GM18526 (cell line): ENCODE measurements around the gene ALG1.

Experiments
- POLR2A ChIP-seq: IDR thresholded peaks from 3 replicates; pipeline ENCODE4 v1.6.1; 2011; ENCODE audit not compliant: insufficient read length; ENCODE audit errors: extremely low read depth

The ALG1 gene

GRCh38 chr16:5062790-5063765, 8.6 kb upstream of the ALG1 start:
- no peak for TF ChIP-seq POLR2A

DNA sequence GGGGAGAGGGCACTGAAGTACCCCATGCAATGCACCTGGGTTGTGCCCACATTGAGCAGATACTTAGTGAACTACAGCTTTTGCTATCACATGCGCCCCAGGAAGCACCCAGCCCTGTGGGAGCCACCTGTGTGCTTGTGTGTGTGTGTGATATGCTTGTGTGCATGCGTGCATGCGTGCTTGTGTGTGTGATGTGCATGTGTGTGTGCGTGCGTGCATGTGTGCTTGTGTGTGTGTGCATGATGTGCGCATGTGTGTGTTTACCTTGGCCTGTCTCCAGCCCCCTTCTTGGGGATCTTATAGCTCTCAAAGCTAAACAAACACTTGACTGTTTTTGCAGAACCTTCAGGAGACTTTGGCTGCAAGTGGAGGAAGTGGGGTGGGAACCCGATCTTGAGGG, 6.7 kb upstream of the ALG1 start:
- TF ChIP-seq POLR2A: no peak

DNA sequence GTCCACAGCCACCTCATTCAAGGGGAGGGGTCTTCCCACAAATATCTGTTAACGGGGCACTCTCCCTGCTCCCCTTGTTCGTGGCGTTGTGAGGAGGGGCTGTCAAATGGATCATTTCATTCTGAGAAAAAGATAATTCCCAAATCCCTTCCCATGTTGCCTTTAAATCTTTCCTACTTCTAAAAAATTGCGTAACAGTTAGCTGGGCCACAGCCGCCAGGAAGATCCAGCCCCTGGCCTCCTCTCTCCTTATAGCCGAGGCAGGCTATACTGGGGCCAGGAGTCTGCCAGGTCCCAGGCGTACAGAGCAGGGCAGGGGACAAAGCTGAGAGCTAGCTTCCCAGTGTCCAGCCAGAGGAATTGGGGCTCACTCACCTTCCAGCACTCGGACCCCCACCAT, 6.3 kb upstream of the ALG1 start:
- no peak for TF ChIP-seq POLR2A

GRCh38 chr16:5065813-5066212, 5.8 kb upstream of the ALG1 start, which contains the start of gene C16orf89:
Gene C16orf89, minus strand, starts transcription at chr16:5065956. Its CDS starts 48 bp downstream, at chr16:5065908.
- no peak for TF ChIP-seq POLR2A

GRCh38 chr16:5066511-5066910, 5.1 kb upstream of the ALG1 start:
- TF ChIP-seq POLR2A: no peak

GRCh38 chr16:5069048-5069447, 2.6 kb upstream of the ALG1 start:
- TF ChIP-seq POLR2A: no peak

DNA sequence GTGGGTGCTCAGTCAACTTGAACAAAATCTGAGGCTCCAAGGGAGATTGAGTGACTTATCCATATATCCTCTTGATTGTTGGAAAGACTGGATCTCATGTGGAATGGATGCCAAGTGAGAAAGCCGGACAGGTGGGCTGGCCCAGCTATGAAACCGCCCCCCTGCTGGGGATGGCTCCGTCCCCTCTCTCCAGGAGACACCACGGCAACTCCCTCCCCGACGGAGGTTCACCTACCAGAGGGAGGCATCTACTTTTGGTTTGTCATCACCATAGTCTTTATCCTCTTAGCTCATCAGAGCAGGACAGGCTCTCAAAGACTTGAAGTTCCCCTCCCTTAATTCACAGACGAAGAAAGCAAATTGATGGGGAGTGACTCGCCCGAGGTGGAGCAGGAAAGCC, 1.8 kb upstream of the ALG1 start:
- no peak for TF ChIP-seq POLR2A

DNA sequence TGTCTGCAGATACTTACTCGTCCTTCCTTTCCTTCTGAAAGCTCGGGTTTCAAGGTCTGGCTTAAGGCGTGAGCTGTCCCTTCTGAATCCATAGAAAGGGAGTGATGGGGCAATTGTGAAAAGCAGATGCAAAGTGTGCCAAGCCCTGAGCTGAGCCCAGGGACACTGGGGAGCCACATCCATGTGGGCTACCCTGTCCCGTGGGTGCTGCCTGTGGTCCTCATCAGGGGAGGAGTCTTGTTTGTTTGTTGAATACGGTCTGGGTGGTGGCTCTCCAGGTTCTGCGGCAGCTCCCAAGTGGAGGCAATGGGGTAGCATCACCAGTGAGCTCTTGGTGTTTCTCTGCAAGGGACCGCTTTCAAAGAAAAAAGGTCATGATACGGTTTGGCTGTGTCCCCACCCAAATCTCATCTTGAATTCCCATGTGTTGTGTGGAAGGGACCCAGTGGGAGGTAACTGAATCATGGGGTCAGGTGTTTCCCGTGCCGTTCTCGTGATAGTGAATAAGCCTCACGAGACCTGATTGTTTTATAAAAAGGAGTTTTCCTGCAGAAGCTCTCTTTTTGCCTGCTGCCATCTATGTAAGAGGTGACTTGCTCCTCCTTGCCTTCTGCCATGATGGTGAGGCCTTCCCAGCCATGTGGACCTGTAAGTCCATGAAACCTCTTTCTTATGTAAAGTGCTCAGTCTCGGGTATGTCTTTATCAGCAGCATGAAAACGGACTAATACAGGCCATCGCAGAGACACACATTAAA, 1.0 kb upstream of the ALG1 start:
- TF ChIP-seq POLR2A: no peak

- no peak for TF ChIP-seq POLR2A
These were observed 332 bp upstream of the ALG1 start for GRCh38 chr16:5071341-5071680.

DNA sequence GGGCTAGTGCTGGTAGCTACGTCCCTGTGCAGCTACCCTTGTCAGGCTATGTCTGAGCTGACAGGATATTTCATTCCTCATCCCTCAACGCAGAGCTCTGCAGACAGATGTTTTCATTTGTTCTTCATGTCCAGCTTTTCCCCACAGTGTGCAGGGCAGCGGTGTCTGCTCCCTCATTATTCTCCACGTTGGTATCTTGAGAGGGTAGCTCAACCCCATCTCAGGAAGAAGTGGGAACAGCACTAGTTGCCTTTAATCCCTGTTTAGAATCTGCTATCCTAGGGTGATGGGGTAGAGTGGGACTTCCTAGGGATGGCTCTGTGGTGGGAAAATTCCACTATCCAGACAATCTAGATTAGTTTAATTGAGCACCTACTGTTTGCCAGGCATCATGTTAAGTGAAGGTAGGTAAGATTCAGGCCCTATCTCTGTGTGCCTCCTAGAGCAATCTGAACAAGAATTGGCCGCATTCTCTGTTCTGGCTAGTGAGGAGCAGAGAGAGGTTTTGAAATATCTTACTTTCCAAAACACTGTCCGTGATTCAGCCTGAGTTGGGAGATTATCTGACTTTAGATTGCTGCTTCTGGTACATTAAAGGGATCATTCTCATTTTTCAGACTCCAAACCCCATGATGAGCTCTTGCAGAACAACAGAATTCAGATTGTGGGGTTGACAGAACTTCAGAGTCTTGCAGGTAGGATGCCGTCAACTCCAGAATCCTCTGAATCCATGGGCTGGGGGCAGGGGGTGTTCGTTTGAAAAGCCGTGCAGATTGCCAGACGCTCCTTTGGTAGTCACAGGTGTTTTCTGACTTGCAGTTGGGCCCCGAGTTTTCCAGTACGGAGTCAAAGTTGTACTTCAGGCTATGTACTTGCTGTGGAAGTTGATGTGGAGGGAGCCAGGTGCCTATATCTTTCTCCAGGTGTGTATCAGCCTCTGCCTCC, 963 bp downstream of the ALG1 start:
- TF ChIP-seq POLR2A: no peak

DNA sequence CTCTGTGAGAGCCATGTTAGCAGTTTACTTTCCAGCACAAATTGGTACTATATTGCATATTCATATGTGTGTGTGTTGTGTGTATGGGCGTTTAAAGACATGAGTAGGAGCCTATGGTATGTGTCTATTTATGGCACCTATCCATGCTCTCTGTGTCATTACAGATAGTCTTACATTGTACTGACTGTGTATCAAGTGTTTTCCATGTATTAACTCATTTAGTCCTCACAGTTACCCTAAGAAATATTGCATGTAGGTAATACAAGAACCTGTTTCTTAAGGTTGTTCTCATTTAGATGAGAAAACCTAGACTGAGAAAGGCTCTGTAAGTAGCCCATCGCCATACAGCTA, 1.6 kb downstream of the ALG1 start:
- no peak for TF ChIP-seq POLR2A

DNA sequence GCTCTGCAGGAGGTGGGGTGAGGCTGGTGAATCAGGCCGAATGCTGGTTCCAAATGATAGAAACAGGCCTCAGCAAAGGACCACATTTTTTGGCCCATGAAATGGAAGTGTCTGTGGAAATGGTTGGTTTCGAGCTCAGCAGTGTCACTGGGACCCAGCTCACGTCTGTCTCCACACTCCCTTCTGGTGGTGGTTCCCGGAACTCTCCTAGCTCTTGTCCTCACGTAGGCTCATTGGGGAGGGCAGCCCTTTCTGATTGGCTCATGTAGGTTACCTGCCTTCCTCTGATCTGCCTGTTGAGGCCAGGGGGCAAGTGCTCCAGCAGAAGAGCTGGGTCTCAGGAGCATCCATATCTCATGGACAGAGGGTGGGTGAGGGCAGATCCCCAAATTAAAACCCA, 4.0 kb downstream of the ALG1 start:
- no peak for TF ChIP-seq POLR2A

DNA sequence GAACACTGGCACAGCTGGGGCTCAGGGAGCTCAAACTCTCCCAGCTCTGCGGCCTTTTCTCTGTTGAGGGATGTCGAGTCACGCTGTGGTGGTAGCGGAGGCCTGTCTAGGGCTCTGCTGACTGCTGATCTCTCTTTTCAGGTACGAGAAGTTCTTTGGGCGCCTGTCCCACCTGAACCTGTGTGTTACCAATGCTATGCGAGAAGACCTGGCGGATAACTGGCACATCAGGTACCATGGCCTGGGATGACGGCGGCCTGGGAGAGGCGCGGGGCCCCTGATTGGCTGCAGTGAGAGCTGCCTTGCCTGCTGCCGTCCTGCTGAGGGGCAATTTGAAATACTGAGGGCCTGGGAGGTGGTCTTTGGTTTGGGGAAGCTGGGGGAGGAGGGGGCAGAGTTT, 5.7 kb downstream of the ALG1 start:
- no peak for TF ChIP-seq POLR2A

- no peak for TF ChIP-seq POLR2A
These were observed 7.0 kb downstream of the ALG1 start for GRCh38 chr16:5078626-5079025.
